ENCODE data around the gene TASL.

GRCh38 chrX:30530606-30531005 lies 47.0 kb downstream of the TASL start:
- no peak for TF ChIP-seq CTCF (IDR thresholded peaks at IDR 0.05; ENCODE audit: borderline replicate concordance, extremely low read depth, low read length, poor library complexity, severe bottlenecking)
- no peak for TF ChIP-seq EZH2 (IDR thresholded peaks at IDR 0.05; ENCODE audit: borderline replicate concordance, low read depth, low read length, severe bottlenecking)

Data from DND-41 (cell line).